ENCODE results near the gene AADACL3.
"Not testable (repeated sequence)": the region's sequence is repeated elsewhere in the genome, so short reads cannot be mapped to it uniquely, and the experiment has no call there.

The AADACL3 gene, protein sequence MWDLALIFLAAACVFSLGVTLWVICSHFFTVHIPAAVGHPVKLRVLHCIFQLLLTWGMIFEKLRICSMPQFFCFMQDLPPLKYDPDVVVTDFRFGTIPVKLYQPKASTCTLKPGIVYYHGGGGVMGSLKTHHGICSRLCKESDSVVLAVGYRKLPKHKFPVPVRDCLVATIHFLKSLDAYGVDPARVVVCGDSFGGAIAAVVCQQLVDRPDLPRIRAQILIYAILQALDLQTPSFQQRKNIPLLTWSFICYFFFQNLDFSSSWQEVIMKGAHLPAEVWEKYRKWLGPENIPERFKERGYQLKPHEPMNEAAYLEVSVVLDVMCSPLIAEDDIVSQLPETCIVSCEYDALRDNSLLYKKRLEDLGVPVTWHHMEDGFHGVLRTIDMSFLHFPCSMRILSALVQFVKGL
- total RNA-seq, result 0 reads per million in 3 experiments

DNA sequence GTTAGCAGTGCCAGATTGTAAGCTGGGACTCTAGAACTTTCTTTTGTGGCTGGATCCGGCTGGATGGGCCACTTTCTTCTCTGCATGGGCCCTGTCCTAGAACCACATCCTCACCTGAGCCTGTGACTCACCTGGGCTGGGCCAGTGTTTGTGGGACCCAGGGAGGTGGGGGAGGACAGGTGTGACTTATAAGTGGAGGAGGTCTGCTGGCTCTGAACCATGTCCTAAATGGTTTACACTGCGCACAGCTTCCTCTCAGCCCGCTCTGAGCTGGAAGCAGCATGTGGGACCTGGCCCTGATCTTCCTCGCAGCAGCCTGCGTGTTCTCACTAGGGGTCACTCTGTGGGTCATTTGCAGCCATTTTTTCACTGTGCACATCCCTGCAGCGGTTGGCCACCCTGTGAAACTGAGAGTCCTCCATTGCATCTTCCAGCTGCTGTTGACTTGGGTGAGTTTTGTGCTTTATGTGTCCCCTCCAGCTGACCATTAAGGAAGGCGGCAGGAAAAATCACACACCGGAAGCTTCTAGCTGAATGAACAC lies at the start of gene AADACL3:
TSS of gene AADACL3 (plus strand) at position 215 of the 542 bp plus-strand sequence. CDS start at position 282, 67 bp downstream.
- DNase-seq, result no peak

DNA sequence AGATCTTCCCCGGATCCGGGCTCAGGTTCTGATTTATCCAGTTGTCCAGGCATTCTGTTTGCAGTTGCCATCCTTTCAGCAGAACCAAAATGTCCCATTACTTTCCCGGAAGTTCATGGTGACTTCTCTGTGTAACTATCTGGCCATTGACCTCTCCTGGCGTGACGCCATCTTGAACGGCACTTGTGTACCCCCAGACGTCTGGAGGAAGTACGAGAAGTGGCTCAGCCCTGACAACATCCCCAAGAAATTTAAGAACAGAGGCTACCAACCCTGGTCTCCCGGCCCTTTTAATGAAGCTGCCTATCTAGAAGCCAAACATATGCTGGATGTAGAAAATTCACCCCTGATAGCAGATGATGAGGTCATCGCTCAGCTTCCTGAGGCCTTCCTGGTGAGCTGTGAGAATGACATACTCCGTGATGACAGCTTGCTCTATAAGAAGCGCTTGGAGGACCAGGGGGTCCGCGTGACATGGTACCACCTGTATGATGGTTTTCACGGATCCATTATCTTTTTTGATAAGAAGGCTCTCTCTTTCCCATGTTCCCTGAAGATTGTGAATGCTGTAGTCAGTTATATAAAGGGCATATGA lies 49.7 kb upstream of the AADACL3 start:
- no peak for DNase-seq

DNA sequence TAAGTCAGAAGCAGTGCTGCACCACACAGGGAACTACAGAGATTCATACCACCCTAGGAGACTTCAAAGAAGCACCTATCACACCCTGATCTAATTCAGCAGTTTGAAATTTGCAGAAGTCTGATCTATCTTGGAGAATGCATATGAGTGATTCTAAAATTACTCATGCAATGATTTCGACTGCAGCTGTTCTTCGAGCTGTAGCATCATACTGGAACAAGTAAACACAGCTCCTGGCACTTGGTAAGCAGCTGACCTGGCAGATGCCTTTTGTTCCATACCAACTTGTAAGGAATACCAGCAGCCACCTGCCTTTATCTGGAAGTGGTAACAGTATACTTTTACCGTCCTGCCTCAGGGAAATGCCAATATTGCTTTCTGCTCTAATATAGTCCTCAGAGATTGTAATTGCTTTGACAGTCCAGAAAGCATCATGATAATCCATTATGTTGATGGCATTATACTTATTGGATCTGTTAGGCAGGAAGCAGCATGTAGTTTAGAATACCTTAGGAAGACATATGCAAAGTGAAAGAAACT lies 46.3 kb upstream of the AADACL3 start:
- DNase-seq, result no peak

DNA sequence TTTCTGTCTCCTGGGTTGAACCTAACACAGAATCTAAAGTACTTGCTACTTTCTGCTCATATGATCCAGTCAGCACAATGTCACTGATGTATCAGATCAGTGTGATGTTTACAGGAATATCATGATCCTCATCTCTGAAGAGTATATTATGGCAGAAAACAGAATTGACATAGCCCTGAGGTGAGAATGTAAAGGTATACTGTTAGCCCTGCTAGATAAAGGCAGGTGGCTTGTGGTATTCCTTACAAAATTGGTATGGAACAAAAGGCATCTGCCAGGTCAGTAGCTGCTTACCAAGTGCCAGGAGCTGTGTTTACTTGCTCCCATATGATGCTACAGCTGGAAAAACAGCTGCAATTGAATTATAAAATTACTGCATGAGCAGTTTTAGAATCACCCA lies 41.6 kb upstream of the AADACL3 start:
- DNase-seq, result no peak

DNA sequence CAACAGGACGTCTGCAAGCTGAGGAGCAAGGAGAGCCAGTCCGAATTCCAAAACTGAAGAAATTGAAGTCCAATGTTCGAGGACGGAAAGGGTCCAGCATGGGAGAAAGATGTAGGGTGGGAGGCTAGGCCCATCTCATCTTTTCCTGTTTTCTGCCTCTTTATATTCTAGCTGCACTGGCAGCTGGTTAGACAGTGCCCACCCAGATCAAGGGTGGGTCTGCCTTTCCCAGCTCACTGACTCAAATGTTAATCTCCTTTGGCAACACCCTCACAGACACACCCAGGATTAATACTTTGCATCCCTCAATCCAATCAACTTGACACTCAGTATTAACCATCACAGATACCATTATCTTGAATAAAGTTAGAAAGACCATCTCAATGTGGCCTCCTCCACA lies 39.8 kb upstream of the AADACL3 start:
- DNase-seq, result not testable (repeated sequence)

DNA sequence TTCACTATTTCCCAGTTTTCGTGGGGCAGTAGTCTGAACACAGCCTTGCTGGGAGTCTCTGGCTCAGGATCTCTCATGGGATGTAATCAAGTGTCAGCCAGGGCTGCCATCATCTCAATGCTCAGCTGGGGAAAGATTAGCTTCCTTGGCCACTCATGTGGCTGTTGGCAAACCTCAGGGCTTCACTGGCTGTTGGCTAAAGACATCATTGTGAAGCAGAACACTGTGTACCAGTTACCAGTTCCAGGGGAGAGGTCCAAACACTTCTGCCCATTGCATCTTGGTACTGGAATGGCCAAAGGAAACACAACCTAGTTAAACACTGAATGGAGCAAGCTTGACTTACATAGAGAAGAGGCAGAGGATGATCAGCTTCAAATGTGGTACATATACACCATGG lies 38.3 kb upstream of the AADACL3 start:
- no peak for DNase-seq

DNA sequence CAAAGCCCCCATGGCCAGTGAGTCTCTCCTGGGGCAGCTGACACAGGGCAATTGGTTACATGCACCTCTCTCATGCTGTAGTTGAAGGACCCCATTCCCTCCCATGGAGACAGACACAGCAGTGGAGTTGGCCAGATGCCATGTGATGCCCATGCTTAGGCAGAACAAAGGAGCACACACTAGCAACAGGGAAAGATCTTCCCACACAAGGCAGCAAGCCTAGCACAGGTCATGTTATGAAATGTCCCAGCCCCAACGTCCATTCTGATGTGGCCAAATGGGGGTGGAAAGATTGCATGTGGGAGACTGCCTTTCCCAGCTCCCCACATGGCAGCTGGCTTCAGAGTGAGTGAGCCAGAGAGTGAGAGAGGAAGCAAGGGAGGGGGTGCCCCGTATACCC lies 37.6 kb upstream of the AADACL3 start:
- DNase-seq, result no peak

DNA sequence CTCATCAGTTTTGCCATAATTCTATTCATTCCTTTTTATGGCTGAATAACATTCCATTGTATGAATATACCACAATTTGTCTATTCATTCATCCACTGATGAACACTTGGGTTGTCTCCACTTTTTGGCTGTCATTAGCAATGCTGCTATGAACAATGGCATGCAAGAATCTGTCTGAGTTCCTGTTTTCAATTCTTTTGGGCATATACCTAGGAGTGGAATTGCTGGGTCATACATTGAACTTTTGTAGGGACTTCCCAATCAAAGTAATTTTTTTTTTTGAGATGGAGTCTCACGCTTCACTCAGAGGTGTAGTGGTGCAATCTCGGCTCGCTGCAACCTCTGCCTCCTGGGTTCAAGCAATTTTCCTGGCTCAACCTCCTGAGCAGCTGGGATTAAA lies 37.1 kb upstream of the AADACL3 start:
- no peak for DNase-seq

DNA sequence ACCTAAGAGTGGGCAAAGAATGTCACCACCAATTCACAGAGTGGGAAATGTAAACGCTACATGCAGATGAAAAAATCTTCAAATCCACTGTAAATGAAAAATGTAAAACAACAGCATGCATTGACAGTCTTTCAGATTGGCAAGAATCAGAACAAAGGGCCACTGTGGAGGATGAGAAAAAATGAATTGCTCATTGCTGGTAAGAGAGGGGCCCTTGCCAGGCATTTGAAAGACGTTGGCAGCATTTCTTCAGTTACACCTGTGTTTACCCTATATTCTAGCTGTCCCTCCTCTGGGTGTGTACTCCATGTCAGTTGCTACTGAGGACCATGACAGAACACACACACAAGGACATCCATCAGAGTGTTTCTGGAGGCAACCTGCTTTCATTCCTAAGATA lies 25.8 kb upstream of the AADACL3 start:
- DNase-seq, result no peak

DNA sequence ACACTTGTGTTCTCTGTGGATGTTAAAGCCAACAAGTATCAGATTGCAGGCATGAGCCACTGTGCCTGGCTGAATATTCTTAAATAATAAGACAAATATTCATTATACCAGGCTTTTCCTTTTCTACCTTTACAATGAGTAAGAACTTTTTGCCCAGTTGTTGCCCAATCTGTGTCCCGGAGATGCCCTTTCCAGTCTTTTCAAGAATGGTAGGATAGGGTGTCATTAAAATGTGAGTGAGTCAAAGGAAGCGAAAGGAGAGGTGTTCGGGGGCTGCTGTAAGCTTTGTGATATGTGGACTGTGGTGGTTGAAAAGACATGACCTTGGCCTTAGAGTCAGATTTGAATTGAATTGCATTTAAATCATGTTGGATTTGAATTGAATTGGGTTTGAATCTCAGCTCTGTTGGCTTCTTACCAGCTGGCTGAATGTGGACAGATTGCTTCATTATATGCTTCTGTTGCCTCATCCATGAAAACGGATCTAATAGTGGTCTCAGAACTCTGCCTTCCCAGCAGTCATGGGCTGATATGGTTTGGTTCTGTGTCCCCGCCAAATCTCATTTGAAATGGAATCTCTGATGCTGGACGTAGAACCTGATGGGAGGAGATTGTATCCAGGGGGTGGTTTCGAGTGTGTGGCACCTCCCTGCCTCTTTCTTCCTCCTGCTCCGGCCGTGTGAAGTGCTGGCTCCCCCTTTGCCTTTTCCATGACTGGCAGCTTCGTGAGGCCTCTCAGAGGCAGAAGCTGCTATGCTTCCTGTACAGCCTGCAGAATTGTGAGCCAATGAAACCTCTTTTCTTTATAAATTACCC lies 22.7 kb upstream of the AADACL3 start:
- DNase-seq, result no peak

DNA sequence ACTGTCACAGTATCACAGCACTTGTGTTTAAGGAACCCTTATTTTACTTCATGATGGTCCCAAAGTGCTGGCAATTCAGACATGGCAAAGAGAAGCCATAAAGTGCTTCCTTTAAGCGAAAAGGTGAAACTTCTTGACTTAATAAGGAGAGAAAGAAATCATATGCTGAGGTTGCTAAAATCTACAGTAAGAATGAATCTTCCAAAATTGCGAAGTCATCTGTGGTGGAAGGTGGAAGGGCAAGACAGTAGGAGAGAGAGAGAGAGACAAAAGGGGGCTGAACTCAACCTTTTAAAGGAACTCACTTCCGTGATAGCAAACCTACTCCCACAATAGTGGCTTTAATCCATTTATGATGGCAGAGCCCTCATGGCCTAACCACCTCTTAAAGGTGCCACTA lies 19.3 kb upstream of the AADACL3 start:
- no peak for DNase-seq

DNA sequence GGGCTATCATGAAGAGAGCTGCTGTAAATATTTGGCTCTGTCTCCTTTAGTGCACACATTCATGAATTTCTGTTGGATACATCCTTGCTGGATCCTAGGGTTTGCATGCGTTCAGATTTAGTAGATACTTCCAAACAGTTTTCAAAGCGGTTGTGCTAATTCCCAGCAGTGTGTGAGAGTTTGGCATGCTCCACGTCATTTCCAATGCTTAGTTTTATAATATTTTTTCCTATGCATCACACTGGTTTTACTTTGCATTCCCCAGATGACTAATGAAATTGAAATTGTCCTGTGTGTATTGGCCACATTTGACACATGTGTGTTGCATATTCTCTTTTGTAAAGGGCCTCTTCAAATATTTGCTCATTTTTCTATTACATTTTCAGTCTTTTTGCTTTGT lies 18.5 kb upstream of the AADACL3 start:
- DNase-seq, result no peak

DNA sequence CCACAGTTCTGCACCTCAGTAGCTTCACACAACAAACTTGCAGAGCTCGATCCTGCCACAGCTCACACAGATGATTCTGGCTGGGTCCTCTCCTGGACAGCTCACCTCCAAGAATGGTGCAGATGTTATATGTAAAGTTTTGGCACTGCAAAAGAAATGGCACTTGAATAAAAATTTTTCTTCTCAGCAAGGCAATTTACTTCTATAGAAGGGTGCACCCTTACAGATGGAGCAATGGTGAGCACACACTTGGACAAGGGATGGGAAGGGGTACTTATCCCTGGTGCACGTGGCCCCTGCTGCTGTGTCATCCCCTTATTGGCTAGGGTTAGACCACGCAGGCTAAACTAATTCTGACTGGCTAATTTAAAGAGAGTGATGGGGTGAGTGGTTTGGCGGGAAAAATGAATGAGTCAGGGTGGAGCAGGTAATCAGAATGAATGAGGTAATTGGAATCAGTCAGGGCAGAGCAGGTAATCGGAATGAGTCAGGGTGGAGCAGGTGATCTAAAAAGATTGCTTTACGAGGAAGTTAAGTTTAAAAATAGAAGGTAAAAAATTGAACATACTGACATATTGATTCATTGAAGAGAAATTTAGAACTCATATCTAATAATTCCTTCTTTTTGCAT lies 12.0 kb upstream of the AADACL3 start:
- DNase-seq, result no peak

DNA sequence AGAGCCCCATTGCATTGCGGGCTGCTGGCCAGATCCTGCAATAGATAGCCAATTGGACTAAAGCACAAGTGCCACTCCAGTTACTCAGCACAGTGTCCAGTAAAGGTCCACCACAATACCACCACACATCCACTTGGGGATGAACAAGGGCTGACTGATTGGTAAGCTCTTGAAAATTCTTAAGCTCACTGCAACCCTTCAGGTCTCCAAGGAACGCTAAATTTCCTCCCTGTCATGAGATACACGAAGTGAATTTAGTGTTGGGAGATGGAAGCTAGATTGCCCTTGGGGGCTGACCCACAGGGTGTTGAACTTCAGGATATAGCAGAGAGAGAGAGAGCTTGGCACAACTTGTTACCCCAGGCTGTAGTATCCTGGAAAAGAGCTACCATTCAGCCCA lies 9.8 kb upstream of the AADACL3 start:
- no peak for DNase-seq

DNA sequence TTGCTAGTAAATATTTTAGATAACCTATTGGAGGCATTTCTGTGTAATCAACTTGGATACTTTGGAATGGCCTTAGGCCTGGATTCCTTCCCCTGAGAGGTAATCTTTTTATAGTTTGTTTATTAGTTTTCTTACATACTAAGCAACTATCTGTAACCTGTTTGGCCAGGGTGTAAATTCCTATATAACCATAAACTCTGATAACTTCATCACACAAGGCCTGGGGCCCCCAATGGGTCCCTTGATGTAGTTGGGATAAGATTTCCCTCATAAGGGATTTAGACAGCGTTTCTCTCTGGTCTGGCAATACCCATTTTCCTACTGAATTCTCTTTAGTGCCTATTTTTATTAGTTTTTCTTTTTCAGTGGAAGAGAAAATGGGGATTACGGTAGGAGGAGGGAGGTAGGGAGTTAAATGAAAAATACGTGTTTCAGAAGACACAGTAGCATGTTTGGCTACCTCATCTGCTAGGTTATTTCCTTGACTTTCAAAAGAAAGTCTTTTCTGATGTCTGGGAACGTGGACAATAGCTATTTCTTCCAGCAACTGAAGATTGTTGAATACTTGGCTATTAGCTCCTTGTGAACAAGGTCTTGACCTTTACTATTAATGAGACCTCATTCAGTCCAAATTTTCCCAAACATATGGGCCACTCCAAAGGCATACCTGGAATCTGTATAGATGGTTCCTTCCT lies 7.4 kb upstream of the AADACL3 start:
- DNase-seq, result no peak

DNA sequence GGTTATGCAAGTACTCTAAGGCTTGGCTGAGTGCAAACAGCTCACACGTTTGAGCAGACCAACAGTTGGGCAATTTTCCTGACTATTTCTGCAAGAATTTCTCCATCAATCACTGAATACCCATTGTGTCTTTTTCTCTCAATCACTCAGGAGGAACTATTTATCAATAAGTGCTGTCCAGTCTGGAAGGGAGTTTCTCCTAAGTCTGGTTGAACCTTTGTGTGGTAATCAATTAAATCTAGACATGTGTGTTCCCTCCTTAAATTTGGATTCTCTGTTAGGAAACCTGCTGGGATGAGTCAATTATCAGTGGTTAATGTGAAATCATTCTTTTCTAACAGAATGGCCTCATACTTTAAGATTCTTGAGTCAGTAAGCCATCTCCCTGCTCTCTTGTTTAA lies 6.8 kb upstream of the AADACL3 start:
- no peak for DNase-seq

DNA sequence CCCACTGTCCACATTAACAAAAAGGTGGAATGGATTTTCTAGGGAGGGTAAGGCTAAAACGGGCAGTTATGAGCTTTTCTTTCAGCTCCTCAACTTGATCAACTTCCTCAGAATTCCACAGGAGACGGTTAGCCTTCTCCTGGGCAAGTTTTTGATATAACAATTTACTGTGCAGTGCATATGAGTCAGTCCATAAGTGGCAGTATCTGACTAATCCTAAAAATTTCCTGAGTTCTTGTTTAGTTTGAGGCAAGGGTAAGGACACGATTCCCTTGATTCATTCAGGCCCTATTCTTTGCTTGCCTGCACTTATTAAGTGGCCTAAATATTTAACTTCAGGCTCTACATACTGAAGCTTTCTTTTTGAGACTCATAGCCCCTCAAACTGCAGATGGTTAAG lies 6.2 kb upstream of the AADACL3 start:
- no peak for DNase-seq

DNA sequence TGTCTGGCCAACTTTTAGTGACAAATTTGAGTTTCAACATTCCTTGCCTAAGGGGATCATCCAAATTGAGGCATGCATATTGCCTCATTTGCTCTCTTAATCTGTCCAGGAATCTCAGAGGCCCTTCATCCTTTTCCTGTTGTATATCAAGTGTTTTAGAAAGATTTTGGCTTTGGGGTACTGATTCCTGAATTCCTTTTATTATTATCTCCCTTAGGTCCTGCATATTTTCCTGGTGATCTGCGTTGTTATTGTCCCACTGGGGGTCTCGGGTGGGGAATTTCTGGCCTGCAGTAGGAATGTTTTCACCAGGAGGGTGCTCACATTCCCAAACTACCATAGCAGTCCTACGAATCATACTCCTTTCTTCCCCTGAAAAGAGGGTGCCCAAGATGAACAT lies 4.4 kb upstream of the AADACL3 start:
- no peak for DNase-seq

DNA sequence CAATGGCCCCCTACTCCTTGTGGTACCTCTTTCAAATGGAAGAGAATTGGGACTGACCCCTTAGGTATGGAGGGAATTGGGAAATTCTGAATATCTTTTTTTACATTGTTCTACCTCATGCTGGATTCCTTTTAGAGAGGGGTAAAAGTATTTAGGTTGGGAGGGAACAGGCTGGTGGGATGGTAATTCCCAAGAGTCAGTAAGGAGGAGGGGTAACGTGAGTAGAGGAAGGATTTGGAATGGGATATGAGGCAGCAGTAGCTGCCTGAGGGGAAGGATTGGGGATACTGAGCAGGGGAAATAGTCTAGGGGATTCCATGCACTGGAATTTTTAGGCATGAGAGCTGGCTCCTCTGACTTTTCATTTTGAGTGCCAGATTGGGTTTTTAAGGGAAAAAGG lies 3.8 kb upstream of the AADACL3 start:
- no peak for DNase-seq

DNA sequence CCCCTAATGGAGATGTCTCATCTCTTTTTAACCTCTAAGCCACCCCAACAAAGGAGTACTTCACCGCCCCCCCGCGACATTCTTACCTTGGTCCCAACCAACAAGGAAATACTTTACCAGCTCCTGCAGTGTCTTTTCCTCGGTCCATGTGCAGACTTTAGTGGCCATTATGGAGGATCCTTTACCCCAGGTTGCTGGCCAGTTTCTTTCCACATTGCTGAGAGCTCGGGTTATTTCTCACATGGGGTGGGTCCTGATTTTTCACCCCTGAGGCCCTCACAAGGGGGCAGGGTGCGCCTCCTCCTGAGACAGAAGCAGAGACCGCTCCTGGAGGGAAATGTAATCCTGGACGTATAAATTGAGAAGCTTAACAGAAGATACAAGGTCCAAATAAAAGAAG lies 3.0 kb upstream of the AADACL3 start:
- no peak for DNase-seq

DNA sequence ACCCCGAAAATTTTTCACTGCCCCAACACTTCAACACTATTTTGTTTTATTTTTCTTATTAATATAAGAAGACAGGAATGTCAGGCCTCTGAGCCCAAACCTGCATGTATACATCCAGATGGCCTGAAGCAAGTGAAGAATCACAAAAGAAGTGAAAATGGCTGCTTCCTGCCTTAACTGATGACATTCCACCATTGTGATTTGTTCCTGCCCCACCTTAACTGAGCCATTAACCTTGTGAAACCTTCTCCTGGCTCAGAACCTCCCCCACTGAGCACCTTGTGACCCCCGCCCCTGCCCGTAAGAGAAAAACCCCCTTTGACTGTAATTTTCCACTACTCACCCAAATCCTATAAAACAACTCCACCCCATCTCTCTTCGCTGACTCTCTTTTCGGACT lies 2.3 kb upstream of the AADACL3 start:
- not testable (repeated sequence) for DNase-seq

Data from central memory CD4-positive, alpha-beta T cell (primary cell).